GM23338 (cell line): ENCODE measurements around the gene LYSMD4. TPM values are rescaled to one million over a fixed set of nuclear protein-coding genes. Genes with fewer than 3 reads are reported as not detected.

Experiments used
- ATAC-seq: fragments of 200-7000 bp; cut with Tn5 transposase; 3 replicates; pipeline ENCODE4 v1.9.1; 2020
- DNase-seq: peaks from one replicate; pipeline ENCODE4 v3.0.0-alpha.2; 2015; ENCODE audit warnings: low spot score
- H2AFZ ChIP-seq: fragments of 200-600 bp; sonication (generic); 2 replicates; pipeline ENCODE4 v1.8.0; 2016; ENCODE audit warnings: antibody characterized with exemption, mild to moderate bottlenecking, moderate library complexity
- H3F3A ChIP-seq: fragments of 200-600 bp; sonication (generic); replicated peaks from 2 replicates; pipeline ENCODE4 v1.8.0; 2017; ENCODE audit warnings: antibody characterized with exemption, mixed run types, low read depth
- H3K27ac ChIP-seq: fragments of 200-600 bp; sonication (generic); 2 replicates; pipeline ENCODE4 v1.6.1; 2016; ENCODE audit warnings: low read depth
- H3K27me3 ChIP-seq: fragments of 200-600 bp; sonication (generic); 2 replicates; pipeline ENCODE4 v1.8.0; 2016; ENCODE audit warnings: mild to moderate bottlenecking, mixed run types, moderate library complexity; ENCODE audit not compliant: insufficient read depth
- H3K36me3 ChIP-seq: fragments of 200-600 bp; sonication (generic); 2 replicates; pipeline ENCODE4 v1.8.0; 2016; ENCODE audit warnings: mild to moderate bottlenecking; ENCODE audit not compliant: insufficient read depth
- H3K4me1 ChIP-seq: fragments of 200-600 bp; sonication (generic); 2 replicates; pipeline ENCODE4 v1.8.0; 2016; ENCODE audit warnings: mild to moderate bottlenecking, moderate library complexity; ENCODE audit not compliant: insufficient read depth
- H3K4me2 ChIP-seq: fragments of 200-600 bp; sonication (generic); 2 replicates; pipeline ENCODE4 v1.7.1; 2017; ENCODE audit warnings: mixed run types
- H3K4me3 ChIP-seq: fragments of 200-600 bp; sonication (generic); 2 replicates; pipeline ENCODE4 v1.6.1; 2016; ENCODE audit warnings: mixed run types
- H3K79me2 ChIP-seq: fragments of 200-600 bp; sonication (generic); replicated peaks from 2 replicates; pipeline ENCODE4 v1.8.0; 2017; ENCODE audit warnings: mild to moderate bottlenecking; ENCODE audit not compliant: insufficient read depth
- H3K9me2 ChIP-seq: fragments of 200-600 bp; sonication (generic); 2 replicates; pipeline ENCODE4 v1.8.0; 2017; ENCODE audit not compliant: insufficient read depth
- H4K20me1 ChIP-seq: fragments of 200-600 bp; sonication (generic); replicated peaks from 2 replicates; pipeline ENCODE4 v1.8.0; 2017; ENCODE audit warnings: mild to moderate bottlenecking; ENCODE audit not compliant: insufficient read depth
- H3K27ac Mint-ChIP-seq: 2 replicates; pipeline ENCODE4 v1.8.0; 2020; ENCODE audit warnings: inconsistent platforms, mild to moderate bottlenecking, moderate library complexity, mixed read lengths
- H3K27me3 Mint-ChIP-seq: 3 replicates; pipeline ENCODE4 v1.8.0; 2022; ENCODE audit warnings: low read depth, mild to moderate bottlenecking, moderate library complexity, mixed read lengths, inconsistent platforms; ENCODE audit not compliant: insufficient read depth, poor library complexity
- H3K36me3 Mint-ChIP-seq: 3 replicates; pipeline ENCODE4 v1.8.0; 2021; ENCODE audit warnings: low read depth, mild to moderate bottlenecking, inconsistent platforms, moderate library complexity, mixed read lengths
- H3K4me1 Mint-ChIP-seq: 3 replicates; pipeline ENCODE4 v1.8.0; 2020; ENCODE audit warnings: mild to moderate bottlenecking, inconsistent platforms, mixed read lengths
- H3K4me3 Mint-ChIP-seq: 3 replicates; pipeline ENCODE4 v1.8.0; 2021; ENCODE audit warnings: moderate library complexity, mild to moderate bottlenecking, inconsistent platforms, mixed read lengths
- H3K9me3 Mint-ChIP-seq: 3 replicates; pipeline ENCODE4 v1.8.0; 2020; ENCODE audit warnings: moderate library complexity, mild to moderate bottlenecking, inconsistent platforms, mixed read lengths
- CREB1 ChIP-seq: fragments of 250-450 bp; sonication (Bioruptor Pico); IDR thresholded peaks from 2 replicates; pipeline ENCODE4 v1.5.0; 2020; ENCODE audit warnings: low read depth, mild to moderate bottlenecking, moderate library complexity
- CTCF ChIP-seq, 2 experiments: fragments of 200-600 bp in 1 of 2; sonication (generic) in 1 of 2; conservative IDR thresholded peaks; 2 replicates each; pipeline versions ENCODE4 v1.5.1 to v1.6.1; 2016 to 2017; ENCODE audit warnings: antibody characterized with exemption in 2 of 2, low read depth in 2 of 2, mild to moderate bottlenecking in 2 of 2, moderate library complexity in 1 of 2
- ETS1 ChIP-seq: IDR thresholded peaks from 2 replicates; pipeline ENCODE4 v1.6.1; 2016; ENCODE audit warnings: antibody characterized with exemption
- EZH2 ChIP-seq: fragments of 200-600 bp; sonication (generic); IDR thresholded peaks from one replicate; pipeline ENCODE4 v1.8.0; 2017; ENCODE audit warnings: antibody characterized with exemption, mild to moderate bottlenecking, low read depth; ENCODE audit not compliant: unreplicated experiment
- EZH2phosphoT487 ChIP-seq: fragments of 200-600 bp; sonication (generic); IDR thresholded peaks from one replicate; pipeline ENCODE4 v1.8.1; 2018; ENCODE audit warnings: antibody characterized with exemption; ENCODE audit not compliant: unreplicated experiment
- JUNB ChIP-seq: IDR thresholded peaks from one replicate; pipeline ENCODE4 v1.6.1; 2016; ENCODE audit warnings: antibody characterized with exemption; ENCODE audit not compliant: unreplicated experiment
- NANOG ChIP-seq: IDR thresholded peaks from 2 replicates; pipeline ENCODE4 v1.6.1; 2016; ENCODE audit warnings: antibody characterized with exemption, borderline replicate concordance
- POLR2AphosphoS5 ChIP-seq: IDR thresholded peaks from 2 replicates; pipeline ENCODE4 v1.6.1; 2016; ENCODE audit warnings: antibody characterized with exemption, low read depth
- STAT1 ChIP-seq: IDR thresholded peaks from one replicate; pipeline ENCODE4 v1.6.1; 2016; ENCODE audit warnings: antibody characterized with exemption; ENCODE audit not compliant: unreplicated experiment
- ZNF114 ChIP-seq: fragments of 250-450 bp; sonication (Bioruptor Pico); IDR thresholded peaks from 2 replicates; pipeline ENCODE4 v1.5.0; 2020; ENCODE audit warnings: mild to moderate bottlenecking, moderate library complexity
- ZNF331 ChIP-seq: fragments of 250-450 bp; sonication (Bioruptor Pico); IDR thresholded peaks from 2 replicates; pipeline ENCODE4 v1.5.0; 2020; ENCODE audit warnings: low read depth, mild to moderate bottlenecking, moderate library complexity
- polyA plus RNA-seq: library from polyadenylated mRNA; unstranded; fragments of >200 nt; fragmentation: Nextera tagmentation; extraction: Ambion mirVana; gene quantifications from 2 replicates; pipeline ENCODE4 v1.2.1, GENCODE V29; 2016
- total RNA-seq: library from RNA; depleted of rRNA; stranded (reverse); fragments of >200 nt; shearing (Covaris generic); gene quantifications from 2 replicates; pipeline ENCODE4 v1.2.3, GENCODE V29; 2014
- TF ChIP-seq, protein P1 (sequence below): IDR thresholded peaks from one replicate; pipeline ENCODE4 v1.6.1; 2018; ENCODE audit warnings: antibody characterized with exemption; ENCODE audit not compliant: unreplicated experiment
- TF ChIP-seq, protein P2 (sequence below): fragments of 250-450 bp; sonication (Bioruptor Pico); IDR thresholded peaks from 2 replicates; pipeline ENCODE4 v1.5.0; 2020; ENCODE audit warnings: mild to moderate bottlenecking, moderate library complexity

Gene LYSMD4
- total and polyA plus RNA-seq, 2 experiments from 2014 or later = 7.5 to 23.8 TPM

- Mint-ChIP-seq H3K4me1 (peaks cover 2% of the 10 kb centered on the region; the same call in 2 of the 3 replicates), H3K27ac (no peak overlapping the region), H3K9me3 (no peaks in the 10 kb centered on the region), H3K27me3 (peaks cover 6% of the 10 kb centered on the region), H3K36me3 (no peaks in the 10 kb centered on the region), H3K4me3 (no peak overlapping the region)
- no peaks in the 10 kb centered on the region for H3K79me2 ChIP-seq
- no peak overlapping the region for H2AFZ ChIP-seq
- no peaks in the 10 kb centered on the region for H3K9me2 ChIP-seq
- no peak for DNase-seq
- no peaks in the 10 kb centered on the region for H3F3A ChIP-seq
- TF ChIP-seq CTCF (conservative IDR thresholded peaks at IDR 0.05; ENCODE audit: low read depth in 2 of 2) (no peak), STAT1 (no peak), ZNF114 (CRISPR knock-in tag) (no peak), CREB1 (CRISPR knock-in tag) (no peak), POLR2AphosphoS5 (no peak), EZH2phosphoT487 (no peak), NANOG (no peak), JUNB (no peak), EZH2 (no peak), ETS1 (no peak), ZNF331 (no peak)
- TF ChIP-seq, protein P1, sequence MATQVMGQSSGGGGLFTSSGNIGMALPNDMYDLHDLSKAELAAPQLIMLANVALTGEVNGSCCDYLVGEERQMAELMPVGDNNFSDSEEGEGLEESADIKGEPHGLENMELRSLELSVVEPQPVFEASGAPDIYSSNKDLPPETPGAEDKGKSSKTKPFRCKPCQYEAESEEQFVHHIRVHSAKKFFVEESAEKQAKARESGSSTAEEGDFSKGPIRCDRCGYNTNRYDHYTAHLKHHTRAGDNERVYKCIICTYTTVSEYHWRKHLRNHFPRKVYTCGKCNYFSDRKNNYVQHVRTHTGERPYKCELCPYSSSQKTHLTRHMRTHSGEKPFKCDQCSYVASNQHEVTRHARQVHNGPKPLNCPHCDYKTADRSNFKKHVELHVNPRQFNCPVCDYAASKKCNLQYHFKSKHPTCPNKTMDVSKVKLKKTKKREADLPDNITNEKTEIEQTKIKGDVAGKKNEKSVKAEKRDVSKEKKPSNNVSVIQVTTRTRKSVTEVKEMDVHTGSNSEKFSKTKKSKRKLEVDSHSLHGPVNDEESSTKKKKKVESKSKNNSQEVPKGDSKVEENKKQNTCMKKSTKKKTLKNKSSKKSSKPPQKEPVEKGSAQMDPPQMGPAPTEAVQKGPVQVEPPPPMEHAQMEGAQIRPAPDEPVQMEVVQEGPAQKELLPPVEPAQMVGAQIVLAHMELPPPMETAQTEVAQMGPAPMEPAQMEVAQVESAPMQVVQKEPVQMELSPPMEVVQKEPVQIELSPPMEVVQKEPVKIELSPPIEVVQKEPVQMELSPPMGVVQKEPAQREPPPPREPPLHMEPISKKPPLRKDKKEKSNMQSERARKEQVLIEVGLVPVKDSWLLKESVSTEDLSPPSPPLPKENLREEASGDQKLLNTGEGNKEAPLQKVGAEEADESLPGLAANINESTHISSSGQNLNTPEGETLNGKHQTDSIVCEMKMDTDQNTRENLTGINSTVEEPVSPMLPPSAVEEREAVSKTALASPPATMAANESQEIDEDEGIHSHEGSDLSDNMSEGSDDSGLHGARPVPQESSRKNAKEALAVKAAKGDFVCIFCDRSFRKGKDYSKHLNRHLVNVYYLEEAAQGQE = no peak
- TF ChIP-seq, protein P2, sequence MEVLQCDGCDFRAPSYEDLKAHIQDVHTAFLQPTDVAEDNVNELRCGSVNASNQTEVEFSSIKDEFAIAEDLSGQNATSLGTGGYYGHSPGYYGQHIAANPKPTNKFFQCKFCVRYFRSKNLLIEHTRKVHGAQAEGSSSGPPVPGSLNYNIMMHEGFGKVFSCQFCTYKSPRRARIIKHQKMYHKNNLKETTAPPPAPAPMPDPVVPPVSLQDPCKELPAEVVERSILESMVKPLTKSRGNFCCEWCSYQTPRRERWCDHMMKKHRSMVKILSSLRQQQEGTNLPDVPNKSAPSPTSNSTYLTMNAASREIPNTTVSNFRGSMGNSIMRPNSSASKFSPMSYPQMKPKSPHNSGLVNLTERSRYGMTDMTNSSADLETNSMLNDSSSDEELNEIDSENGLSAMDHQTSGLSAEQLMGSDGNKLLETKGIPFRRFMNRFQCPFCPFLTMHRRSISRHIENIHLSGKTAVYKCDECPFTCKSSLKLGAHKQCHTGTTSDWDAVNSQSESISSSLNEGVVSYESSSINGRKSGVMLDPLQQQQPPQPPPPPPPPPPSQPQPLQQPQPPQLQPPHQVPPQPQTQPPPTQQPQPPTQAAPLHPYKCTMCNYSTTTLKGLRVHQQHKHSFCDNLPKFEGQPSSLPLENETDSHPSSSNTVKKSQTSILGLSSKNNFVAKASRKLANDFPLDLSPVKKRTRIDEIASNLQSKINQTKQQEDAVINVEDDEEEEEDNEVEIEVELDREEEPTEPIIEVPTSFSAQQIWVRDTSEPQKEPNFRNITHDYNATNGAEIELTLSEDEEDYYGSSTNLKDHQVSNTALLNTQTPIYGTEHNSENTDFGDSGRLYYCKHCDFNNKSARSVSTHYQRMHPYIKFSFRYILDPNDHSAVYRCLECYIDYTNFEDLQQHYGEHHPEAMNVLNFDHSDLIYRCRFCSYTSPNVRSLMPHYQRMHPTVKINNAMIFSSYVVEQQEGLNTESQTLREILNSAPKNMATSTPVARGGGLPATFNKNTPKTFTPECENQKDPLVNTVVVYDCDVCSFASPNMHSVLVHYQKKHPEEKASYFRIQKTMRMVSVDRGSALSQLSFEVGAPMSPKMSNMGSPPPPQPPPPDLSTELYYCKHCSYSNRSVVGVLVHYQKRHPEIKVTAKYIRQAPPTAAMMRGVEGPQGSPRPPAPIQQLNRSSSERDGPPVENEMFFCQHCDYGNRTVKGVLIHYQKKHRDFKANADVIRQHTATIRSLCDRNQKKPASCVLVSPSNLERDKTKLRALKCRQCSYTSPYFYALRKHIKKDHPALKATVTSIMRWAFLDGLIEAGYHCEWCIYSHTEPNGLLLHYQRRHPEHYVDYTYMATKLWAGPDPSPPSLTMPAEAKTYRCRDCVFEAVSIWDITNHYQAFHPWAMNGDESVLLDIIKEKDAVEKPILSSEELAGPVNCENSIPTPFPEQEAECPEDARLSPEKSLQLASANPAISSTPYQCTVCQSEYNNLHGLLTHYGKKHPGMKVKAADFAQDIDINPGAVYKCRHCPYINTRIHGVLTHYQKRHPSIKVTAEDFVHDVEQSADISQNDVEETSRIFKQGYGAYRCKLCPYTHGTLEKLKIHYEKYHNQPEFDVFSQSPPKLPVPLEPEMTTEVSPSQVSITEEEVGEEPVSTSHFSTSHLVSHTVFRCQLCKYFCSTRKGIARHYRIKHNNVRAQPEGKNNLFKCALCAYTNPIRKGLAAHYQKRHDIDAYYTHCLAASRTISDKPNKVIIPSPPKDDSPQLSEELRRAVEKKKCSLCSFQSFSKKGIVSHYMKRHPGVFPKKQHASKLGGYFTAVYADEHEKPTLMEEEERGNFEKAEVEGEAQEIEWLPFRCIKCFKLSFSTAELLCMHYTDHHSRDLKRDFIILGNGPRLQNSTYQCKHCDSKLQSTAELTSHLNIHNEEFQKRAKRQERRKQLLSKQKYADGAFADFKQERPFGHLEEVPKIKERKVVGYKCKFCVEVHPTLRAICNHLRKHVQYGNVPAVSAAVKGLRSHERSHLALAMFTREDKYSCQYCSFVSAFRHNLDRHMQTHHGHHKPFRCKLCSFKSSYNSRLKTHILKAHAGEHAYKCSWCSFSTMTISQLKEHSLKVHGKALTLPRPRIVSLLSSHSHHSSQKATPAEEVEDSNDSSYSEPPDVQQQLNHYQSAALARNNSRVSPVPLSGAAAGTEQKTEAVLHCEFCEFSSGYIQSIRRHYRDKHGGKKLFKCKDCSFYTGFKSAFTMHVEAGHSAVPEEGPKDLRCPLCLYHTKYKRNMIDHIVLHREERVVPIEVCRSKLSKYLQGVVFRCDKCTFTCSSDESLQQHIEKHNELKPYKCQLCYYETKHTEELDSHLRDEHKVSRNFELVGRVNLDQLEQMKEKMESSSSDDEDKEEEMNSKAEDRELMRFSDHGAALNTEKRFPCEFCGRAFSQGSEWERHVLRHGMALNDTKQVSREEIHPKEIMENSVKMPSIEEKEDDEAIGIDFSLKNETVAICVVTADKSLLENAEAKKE (CRISPR knock-in tag) = no peak
- H3K4me2 ChIP-seq = no peak overlapping the region
- H3K36me3 ChIP-seq = no peaks in the 10 kb centered on the region
- no peaks in the 10 kb centered on the region for H4K20me1 ChIP-seq
- H3K27ac ChIP-seq = no peak overlapping the region
- H3K27me3 ChIP-seq = no peaks in the 10 kb centered on the region
- H3K4me1 ChIP-seq = no peaks in the 10 kb centered on the region
- no peak overlapping the region for H3K4me3 ChIP-seq
- no peak for ATAC-seq
Measured at GRCh38 chr15:99752556-99752955, 19.3 kb upstream of the LYSMD4 start.
